HuH-7.5 (cell line): ENCODE results near the gene ARHGAP25.

Experiments
- DNase-seq: peaks from one replicate; pipeline ENCODE4 v3.0.0; 2011; ENCODE audit warnings: low spot score

ARHGAP25 gene

GRCh38 chr2:68767031-68767961 is 32.7 kb downstream of the ARHGAP25 start:
- DNase-seq: no peak

DNA sequence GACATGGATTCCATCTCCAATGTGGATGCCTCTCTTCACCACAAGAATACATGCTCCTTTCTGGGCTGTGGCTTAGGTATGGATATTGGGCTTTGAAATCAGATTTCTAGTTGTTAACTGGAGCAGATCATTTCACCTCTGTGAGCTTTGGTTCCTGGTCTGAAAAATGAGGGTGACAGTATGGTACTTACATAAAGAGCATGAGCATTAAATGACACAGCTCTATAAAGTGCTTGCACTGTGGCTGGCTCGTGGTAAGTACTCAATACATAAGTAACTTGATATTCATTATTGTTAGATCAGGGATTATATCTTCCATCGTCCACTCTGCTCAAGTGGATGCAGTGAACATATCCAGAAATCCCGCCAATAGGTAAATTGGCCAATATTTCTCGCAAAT is 33.4 kb downstream of the ARHGAP25 start:
- DNase-seq: no peak

GRCh38 chr2:68768461-68768860 is 33.9 kb downstream of the ARHGAP25 start:
- DNase-seq: no peak

GRCh38 chr2:68768951-68769350 is 34.3 kb downstream of the ARHGAP25 start:
- DNase-seq: no peak

DNA sequence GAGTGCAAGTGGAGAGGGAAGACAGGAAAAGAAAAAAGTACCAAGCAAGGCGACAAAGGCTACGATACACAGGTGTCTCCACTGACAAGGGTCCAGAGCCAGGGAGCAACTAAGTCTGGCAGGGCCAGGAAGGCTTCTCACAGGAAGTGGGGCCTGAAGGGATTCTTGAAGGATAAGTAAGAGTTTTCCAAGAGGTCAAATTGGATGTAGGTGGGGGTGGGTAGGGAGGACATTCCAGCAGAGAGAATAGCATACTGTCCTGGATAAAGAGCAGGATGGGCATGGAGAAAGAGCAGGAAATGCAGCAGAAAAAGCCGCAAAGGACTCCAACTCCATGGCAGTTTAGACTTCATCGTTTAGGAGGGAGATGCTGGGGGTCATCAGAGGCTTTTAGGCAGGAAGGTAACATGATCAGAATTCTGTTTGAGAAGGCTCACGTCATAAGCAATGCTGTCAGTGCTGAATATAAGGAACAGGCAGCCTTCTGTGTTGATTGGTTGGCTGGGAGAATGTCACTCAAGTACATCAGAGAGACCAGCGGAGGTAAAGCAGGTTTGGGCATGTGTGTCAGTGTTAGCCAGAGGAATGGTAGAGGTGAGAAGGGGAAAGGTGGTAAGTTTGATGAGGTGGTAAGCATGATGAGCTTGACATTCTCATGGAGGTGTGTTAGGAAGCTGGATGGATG is 35.1 kb downstream of the ARHGAP25 start:
- DNase-seq: no peak

DNA sequence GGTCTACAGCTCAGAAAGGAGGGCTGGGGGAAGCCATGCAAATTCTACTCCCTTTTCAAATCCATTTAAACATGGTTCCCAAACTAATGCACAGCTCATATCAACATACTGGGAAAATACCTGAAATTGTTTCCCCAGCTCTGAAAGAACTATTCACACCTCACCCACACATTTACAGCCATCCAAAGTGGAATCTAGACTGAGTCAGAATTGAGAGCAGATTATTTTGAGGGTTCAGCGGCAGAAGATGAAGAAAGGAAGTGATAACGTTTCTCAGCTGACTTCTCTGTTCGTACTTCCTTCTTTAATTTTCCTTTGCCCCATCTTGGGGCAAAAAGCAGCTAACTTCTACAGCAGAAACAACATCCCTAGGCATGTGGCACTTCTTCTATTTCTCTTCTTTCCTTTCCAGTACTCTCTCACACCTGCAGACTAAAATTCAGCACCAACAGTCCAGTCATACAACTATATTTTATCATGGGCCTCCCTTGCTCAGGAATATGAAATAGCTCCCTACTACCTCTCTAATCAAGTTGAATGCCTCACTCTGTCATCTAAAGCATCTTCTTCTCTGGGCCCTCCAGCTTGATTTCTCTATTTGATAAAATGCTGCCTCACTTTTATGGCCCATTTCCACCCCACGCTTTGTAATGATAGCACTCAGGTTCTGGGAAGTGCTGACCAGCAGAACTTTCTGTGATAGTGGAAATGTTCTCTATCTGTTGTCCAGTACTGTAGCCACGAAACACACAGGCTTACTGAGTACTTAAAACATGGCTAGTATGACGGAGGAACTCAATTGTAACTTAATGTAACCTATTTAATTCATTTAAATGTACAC is 35.9 kb downstream of the ARHGAP25 start:
- DNase-seq: no peak

GRCh38 chr2:68771211-68771751 is 36.7 kb downstream of the ARHGAP25 start:
- DNase-seq: no peak

DNA sequence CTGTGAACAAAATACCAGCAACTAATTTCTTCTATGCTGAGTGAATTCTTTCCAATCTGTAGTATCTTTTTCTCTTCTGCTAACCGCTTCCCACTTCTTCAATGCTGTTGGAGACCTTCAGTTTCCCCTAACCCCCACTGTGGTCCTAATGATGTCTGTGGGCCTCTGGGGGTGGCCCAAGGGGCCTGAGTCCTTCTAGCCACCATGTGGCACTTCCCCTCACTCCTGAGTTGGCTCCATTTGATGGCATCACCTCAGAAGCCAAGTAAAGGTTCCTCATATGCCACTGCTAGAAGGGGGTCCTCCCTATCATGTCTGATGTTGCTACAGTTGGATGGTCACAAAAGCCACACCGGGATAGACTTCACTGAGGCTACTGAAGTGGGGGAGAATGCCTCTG is 37.5 kb downstream of the ARHGAP25 start:
- no peak for DNase-seq

- no peak for DNase-seq
Observed at GRCh38 chr2:68774569-68775271, 40.1 kb downstream of the ARHGAP25 start.

DNA sequence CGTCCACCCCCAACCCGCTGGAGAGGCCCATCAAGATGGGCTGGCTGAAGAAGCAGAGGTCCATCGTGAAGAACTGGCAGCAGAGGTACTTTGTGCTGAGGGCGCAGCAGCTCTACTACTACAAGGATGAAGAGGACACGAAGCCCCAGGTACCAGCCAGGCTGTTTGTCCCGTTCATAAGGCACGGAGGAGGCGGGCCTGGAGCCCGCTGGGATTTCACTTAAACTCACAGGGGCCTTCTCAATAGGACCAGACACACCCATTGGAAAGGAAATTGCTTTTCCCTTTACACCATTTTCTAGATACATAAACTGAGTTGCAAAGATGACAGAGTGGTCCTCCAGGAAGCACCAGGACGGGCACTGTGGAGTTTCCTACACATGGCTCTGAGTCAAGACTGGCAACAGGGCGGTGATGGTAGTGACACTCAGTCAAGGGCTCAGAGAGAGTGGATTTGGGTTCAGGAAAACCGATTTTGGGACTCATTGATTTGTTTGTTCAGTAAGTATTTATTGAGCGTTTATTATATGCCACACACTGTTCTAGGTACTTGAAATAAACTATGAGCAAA is 40.7 kb downstream of the ARHGAP25 start:
- DNase-seq: no peak

DNA sequence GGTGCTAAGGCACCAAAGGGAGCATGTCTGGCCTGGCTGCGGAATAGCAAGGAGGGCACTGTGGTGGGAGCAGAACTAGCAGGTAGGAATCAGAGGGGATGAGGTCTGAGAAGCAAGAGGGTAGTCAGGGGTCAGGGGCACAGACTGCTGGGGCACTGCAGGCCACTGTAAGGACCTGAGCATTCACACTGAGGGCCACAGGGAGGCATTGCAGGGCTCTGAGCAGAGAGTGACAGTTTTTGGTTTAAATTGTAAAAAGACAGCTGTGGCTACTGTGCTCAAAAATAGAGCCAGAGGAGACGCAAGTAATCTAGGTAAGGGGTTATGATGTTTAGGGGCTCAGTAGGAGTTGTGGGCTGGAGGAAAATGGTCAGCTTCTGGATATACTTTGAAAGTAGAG is 41.5 kb downstream of the ARHGAP25 start:
- no peak for DNase-seq

GRCh38 chr2:68779595-68779994 is 45.0 kb downstream of the ARHGAP25 start:
- no peak for DNase-seq

DNA sequence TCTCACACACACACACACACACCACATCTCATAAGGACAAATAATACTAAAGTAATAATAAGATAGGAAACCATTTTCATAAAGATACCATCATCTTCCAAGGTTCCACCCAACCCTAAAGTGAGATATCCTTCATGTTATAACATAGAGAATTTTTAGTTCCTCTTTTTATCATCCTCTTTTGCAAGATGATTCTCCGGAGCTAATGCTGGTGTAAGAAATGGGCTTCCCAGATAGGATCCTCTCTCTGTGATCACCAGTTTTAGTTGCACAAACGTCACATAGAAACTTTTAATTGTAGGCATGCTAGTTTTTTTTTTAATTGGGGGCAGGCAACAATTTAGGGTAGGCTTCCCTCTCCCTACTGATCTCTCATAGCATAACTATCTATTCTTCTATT is 49.6 kb downstream of the ARHGAP25 start:
- no peak for DNase-seq

GRCh38 chr2:68784915-68785314 is 50.3 kb downstream of the ARHGAP25 start:
- no peak for DNase-seq

DNA sequence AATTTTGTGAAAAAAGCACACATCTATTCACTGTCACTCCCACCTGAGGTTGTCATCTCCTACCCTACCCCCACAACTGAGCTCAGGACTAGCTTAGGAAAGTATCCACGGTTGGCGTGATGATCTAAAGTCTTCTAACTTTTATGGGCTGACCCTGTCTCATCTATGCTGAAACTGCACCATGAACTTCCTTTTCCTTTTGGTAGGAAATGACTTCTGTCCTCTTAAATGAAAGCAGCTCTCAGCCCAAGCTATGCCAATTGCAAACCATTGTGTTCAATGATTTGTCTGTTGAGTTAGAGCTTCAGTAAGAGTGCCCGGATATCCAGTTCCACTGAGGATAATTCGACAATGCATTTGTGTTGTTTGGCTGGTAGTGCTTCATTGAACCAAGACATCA is 52.7 kb downstream of the ARHGAP25 start:
- no peak for DNase-seq

DNA sequence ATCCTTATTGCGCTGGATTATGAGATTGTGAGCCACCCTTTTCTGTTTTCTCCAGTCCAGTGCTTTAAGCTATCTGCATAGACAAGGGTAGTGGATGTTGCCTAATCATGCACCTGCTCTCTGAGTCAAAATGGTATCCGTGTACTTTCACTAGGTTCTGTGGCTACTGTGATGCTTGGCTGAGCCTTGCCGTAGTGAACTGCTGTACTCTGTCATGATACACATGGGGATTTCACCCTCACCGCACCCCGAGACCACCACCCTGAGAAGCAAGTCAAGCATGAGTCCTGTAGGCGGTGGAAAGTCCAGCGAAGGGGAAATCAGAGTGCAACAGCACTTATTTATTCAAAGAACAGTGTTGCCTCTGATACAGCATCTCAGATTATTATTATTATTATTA is 55.0 kb downstream of the ARHGAP25 start:
- no peak for DNase-seq

DNA sequence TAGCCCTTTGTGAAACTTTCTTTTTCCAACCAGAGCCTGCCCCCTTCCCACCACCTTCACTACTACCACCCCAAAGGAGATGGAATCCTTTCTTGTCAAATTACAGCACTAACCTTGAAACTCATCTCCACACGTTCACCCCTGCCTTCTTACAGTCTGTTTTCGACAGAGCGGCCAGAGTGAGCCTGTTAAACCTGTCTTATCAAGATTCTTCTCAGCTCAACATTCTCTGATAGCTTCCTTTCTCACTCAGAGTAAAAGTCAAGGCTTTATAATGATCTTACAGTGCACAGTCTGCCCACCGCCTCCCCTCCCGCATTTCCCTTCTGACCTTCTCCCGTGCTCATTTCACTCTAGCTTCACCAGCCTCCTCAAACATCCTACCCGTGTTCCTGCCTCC is 56.0 kb downstream of the ARHGAP25 start:
- DNase-seq: no peak

DNA sequence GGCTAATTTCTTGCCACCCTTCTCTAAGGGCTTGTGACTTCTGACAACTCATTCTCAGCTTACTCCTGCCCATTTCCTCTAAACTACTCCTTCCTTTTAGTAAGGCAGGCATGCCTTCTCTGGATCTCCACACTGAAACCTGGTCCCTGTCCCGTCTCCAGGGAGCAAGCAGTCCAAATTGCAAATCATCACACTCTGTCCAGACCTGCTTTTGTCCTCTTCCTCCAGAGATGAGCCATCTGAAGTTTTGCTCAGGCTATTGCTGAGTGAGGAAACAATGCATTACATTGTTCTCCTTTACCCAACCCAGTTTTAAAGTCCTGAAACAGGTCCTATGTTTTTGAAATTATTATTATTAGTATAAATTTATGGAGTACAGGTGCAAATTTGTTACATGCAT is 57.3 kb downstream of the ARHGAP25 start:
- no peak for DNase-seq

DNA sequence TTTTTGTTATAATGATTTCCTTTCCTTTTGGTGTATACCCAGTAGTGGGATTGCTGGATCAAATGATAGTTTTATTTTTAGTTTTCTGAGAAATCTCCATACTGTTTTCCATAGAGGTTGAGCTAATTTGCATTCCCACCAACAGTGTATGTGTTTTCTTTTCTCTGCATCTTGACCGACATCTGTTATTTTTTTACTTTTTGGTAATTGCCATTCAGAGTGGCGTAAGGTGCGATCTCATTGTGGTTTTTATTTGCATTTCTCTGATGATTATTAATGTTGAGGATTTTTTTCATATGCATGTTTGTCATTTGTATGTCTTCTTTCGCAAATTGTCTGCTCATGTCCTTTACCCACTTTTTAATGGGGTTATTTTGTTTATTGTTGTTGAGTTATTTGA is 58.1 kb downstream of the ARHGAP25 start:
- no peak for DNase-seq

DNA sequence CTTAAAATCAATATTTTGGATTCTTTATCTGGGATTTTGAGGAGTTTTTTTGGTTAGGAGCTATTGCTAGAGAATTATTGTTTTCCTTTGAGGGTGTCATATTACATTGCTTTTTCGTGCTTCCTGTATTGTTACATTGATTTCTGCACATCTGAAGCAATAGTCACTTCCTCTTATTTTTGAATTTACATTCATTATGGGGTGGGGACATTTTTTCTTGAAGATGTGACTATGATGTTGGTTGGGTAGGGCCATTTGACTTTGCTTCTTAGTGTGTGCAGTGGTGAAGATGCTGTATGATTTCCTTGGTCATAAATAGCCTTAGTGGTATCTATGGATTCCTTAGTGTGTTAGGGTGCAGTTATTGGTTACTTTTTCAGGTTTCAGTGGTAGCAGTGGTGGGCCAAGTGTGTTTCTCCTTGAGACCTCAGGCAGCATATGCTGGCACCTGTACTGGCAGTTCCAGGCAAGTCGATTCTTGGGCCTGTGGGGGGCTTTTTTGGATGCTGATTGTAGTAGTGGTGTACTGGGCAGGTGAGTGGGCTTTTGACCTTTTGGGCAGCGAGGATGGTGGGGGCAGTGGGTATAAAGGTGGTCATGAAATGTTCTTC is 61.8 kb downstream of the ARHGAP25 start:
- DNase-seq: no peak

- DNase-seq: no peak
Observed at GRCh38 chr2:68798569-68798968, 64.0 kb downstream of the ARHGAP25 start.
